Lung (tissue), 12 donors: ENCODE measurements around the gene B4GAT1. TPM values are rescaled to one million over a fixed set of nuclear protein-coding genes. Genes with fewer than 3 reads are reported as not detected.

Experiments
- ATAC-seq: fragments of 200-7000 bp; cut with Tn5 transposase; one replicate; pipeline ENCODE4 v1.9.1; 2020; ENCODE audit warnings: moderate number of reproducible peaks; ENCODE audit not compliant: insufficient read depth, low FRiP score
- DNase-seq, 3 donors: peaks; one replicate each; pipeline ENCODE4 v3.0.0-alpha.2; 2013 to 2017
- H3K27ac ChIP-seq, 2 donors: one replicate each; pipeline ENCODE4 v1.5.1; 2013; ENCODE audit warnings: mild to moderate bottlenecking in 2 of 2, moderate library complexity in 2 of 2, control low read depth in 1 of 2, inconsistent platforms in 1 of 2, low read depth in 1 of 2, low read length in 1 of 2
- H3K27me3 ChIP-seq, 3 donors: one replicate each; pipeline ENCODE4 v1.5.1; 2013; ENCODE audit warnings: low read length in 2 of 3; ENCODE audit not compliant: control insufficient read depth in 3 of 3, insufficient read depth in 3 of 3
- H3K36me3 ChIP-seq, 4 donors: one replicate each; pipeline ENCODE4 v1.5.1; 2013; ENCODE audit warnings: low read length in 4 of 4, mild to moderate bottlenecking in 1 of 4, moderate library complexity in 1 of 4; ENCODE audit not compliant: control insufficient read depth in 4 of 4, insufficient read depth in 4 of 4
- H3K4me1 ChIP-seq, 5 donors: one replicate each; pipeline ENCODE4 v1.5.1; 2013; ENCODE audit warnings: low read length in 5 of 5, mild to moderate bottlenecking in 2 of 5, moderate library complexity in 1 of 5; ENCODE audit not compliant: control insufficient read depth in 5 of 5, insufficient read depth in 5 of 5
- H3K4me3 ChIP-seq: one replicate; pipeline ENCODE4 v1.5.1; 2013; ENCODE audit warnings: mild to moderate bottlenecking, control low read depth, moderate library complexity
- H3K9ac ChIP-seq, 2 donors: one replicate each; pipeline ENCODE4 v1.5.1; 2013; ENCODE audit warnings: low read length in 2 of 2, control low read depth in 1 of 2; ENCODE audit not compliant: insufficient read depth in 1 of 2
- H3K9me3 ChIP-seq, 4 donors: one replicate each; pipeline ENCODE4 v1.5.1; 2013; ENCODE audit warnings: low read length in 3 of 4, mild to moderate bottlenecking in 1 of 4, moderate library complexity in 1 of 4; ENCODE audit not compliant: control insufficient read depth in 4 of 4, insufficient read depth in 3 of 4
- WGBS, 2 donors: extraction: QIAGEN DNeasy Blood & Tissue Kit; methylation state at CpG; one replicate each; pipeline ENCODE4 v1.1.7; 2013; 5-methylcytosine and 5-hydroxymethylcytosine counted together
- polyA plus RNA-seq, 2 donors: library from polyadenylated mRNA; stranded (reverse); fragments of 200-250 nt; gene quantifications; one replicate each; pipeline ENCODE4 v1.2.1, GENCODE V29; 2013
- total RNA-seq, 2 donors: library from RNA; depleted of rRNA in 1 of 2; stranded (reverse); fragments of >200 nt in 1 of 2; gene quantifications; one replicate each; pipeline ENCODE4 v1.2.1, GENCODE V29; 2014 to 2021
- TF ChIP-seq, protein P1 (sequence below): IDR thresholded peaks from 2 replicates; pipeline ENCODE4 v1.5.1; 2012; ENCODE audit warnings: mild to moderate bottlenecking; ENCODE audit errors: control extremely low read depth, extremely low read depth
- donor health status: control.
- donor health status: control.
- donor health status: Bipolar disorder and iron deficiency.
- donor health status: healthy.
- donor health status: DM: yes; HTN: yes; CAD: no.

B4GAT1 gene
- total and polyA plus RNA-seq, 4 donors: 18.2 to 28.0 (median 24.0) TPM

GRCh38 chr11:66334605-66335442 lies 12.6 kb downstream of the B4GAT1 start:
- Histone ChIP-seq H3K27me3 (no peaks in the 10 kb centered on the region), H3K9me3 (peaks cover 0 to 1% (median 0%) of the 10 kb centered on the region in 4 donors), H3K9ac (peak overlapping the region in 1 of 2 donors; percentile 37), H3K27ac (peak overlapping the region in 1 of 2 donors; percentile 91), H3K36me3 (peaks cover 0 to 44% (median 4%) of the 10 kb centered on the region in 4 donors), H3K4me1 (peaks cover 0 to 21% (median 10%) of the 10 kb centered on the region in 5 donors), H3K4me3 (peak overlapping the region; percentile 63)
- WGBS, 2 donors: 78 to 81% methylated on average over 35 to 42 of the region's 42 CpGs
- DNase-seq: no peak
- ATAC-seq: no peak
- TF ChIP-seq, protein P1, sequence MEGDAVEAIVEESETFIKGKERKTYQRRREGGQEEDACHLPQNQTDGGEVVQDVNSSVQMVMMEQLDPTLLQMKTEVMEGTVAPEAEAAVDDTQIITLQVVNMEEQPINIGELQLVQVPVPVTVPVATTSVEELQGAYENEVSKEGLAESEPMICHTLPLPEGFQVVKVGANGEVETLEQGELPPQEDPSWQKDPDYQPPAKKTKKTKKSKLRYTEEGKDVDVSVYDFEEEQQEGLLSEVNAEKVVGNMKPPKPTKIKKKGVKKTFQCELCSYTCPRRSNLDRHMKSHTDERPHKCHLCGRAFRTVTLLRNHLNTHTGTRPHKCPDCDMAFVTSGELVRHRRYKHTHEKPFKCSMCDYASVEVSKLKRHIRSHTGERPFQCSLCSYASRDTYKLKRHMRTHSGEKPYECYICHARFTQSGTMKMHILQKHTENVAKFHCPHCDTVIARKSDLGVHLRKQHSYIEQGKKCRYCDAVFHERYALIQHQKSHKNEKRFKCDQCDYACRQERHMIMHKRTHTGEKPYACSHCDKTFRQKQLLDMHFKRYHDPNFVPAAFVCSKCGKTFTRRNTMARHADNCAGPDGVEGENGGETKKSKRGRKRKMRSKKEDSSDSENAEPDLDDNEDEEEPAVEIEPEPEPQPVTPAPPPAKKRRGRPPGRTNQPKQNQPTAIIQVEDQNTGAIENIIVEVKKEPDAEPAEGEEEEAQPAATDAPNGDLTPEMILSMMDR: no peak

- Histone ChIP-seq H3K4me1 (peaks cover 0 to 21% (median 10%) of the 10 kb centered on the region in 5 donors), H3K9ac (no peak overlapping the region), H3K9me3 (peaks cover 0 to 1% (median 0%) of the 10 kb centered on the region in 4 donors), H3K4me3 (no peak overlapping the region), H3K36me3 (peaks cover 0 to 37% (median 2%) of the 10 kb centered on the region in 4 donors), H3K27ac (no peak overlapping the region), H3K27me3 (no peaks in the 10 kb centered on the region)
- TF ChIP-seq, protein P1: no peak
- no peak for ATAC-seq
- no peak for DNase-seq
- WGBS, 2 donors: 87 to 93% methylated on average over 29 of the region's 29 CpGs
Measured at GRCh38 chr11:66333896-66334604, 13.4 kb downstream of the B4GAT1 start.

- H3K9ac ChIP-seq: no peak overlapping the region
- ATAC-seq (no peak), DNase-seq (no peak)
- peaks cover 0 to 1% (median 0%) of the 10 kb centered on the region in 4 donors for H3K9me3 ChIP-seq
- H3K27me3 ChIP-seq: no peaks in the 10 kb centered on the region
- TF ChIP-seq, protein P1: no peak
- H3K36me3 ChIP-seq: peaks cover 0 to 30% (median 0%) of the 10 kb centered on the region in 4 donors
- no peak overlapping the region for H3K27ac ChIP-seq
- peaks cover 0 to 28% (median 13%) of the 10 kb centered on the region in 5 donors for H3K4me1 ChIP-seq
- WGBS, 2 donors: 92 to 94% methylated on average over 19 of the region's 19 CpGs
- H3K4me3 ChIP-seq: no peak overlapping the region
Measured at GRCh38 chr11:66333220-66333877, 14.1 kb downstream of the B4GAT1 start.
